CD4-positive, alpha-beta T cell treated with Interleukin-4 for 1 hour (primary cell): Measurements from ENCODE around the gene EIF5.

Experiments used
- DNase-seq, 2 donors: peaks; one replicate each; pipeline ENCODE4 v3.0.0-alpha.2; 2020 to 2022

The EIF5 gene

DNA sequence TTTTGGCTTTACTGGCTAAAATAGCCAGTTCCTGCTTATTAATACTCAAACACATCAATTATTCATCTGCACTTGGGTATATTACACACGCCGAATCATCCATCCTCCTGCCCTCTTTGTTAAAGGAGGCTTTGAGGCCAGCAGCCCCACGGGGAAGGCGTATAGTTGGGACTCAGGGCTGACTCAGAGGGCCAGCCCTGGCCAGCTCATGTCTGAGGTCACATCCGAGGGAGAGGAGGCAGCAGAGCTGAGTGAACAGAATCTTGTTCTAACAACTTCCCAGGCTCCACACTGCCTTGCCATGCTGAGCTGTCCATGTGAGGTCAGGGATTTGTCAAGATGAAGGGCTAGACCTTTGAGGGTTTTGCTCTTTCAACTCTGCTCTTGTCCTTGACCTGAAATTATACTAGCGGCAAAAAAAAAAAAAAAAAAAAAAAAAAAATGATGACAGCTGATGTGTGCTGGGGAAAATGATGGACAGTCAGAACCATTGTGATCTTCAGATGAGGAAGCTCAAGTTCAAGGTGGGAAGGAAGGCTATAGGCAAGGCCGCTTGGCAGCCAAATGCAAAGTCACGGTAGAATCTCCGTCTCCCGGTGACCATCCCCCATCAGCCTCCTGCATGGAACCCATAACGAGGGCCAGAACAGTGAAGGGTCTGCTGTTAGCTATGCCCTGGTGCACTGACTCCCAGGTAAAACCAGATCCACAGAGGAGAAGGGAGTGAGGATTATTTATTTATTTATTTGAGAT is 38.7 kb downstream of the EIF5 start:
- no peak for DNase-seq

DNA sequence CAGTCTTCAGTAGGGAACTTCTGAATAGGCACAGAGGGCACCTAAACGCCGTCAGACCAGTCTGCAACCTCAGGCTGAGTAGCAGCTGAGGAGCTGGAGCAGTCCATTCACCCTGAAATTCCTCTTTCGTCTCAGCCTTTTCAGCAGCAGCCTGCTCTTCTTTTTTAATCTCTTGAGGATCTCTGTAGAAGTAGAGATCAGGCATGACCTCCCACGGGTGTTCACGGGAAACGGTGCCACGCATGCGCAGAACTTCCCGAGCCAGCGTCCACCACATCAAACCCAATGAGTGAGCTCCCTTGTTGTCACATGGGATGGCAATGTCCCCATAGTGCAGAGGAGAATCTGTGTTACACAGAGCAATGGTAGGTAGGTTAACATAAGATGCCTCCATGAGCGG is 40.1 kb downstream of the EIF5 start:
- no peak for DNase-seq

DNA sequence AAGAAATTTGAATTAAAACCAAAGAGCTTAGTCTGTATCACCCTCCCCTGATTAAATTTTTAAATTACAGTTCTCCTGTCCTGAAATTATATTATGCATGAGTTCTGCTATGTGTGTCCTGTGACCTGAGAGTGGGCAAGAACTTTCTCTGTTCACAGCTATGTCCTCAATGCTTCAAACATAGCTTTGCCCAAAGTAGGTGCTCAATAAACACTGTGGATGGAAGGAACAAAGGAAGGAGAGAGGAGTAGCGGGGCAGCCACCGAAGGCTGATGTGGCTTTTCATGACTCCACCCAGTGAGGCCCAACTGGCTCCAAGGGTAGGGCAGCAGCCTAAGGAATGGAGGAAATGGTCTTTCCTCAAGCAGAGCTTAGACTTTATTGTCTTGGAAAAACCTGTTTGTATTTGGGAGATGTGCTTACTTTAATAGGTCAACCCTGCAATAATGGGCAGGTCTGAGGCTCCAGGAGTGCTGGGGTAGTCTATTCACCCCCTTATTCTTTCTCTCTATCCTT is 43.5 kb downstream of the EIF5 start:
- no peak for DNase-seq

DNA sequence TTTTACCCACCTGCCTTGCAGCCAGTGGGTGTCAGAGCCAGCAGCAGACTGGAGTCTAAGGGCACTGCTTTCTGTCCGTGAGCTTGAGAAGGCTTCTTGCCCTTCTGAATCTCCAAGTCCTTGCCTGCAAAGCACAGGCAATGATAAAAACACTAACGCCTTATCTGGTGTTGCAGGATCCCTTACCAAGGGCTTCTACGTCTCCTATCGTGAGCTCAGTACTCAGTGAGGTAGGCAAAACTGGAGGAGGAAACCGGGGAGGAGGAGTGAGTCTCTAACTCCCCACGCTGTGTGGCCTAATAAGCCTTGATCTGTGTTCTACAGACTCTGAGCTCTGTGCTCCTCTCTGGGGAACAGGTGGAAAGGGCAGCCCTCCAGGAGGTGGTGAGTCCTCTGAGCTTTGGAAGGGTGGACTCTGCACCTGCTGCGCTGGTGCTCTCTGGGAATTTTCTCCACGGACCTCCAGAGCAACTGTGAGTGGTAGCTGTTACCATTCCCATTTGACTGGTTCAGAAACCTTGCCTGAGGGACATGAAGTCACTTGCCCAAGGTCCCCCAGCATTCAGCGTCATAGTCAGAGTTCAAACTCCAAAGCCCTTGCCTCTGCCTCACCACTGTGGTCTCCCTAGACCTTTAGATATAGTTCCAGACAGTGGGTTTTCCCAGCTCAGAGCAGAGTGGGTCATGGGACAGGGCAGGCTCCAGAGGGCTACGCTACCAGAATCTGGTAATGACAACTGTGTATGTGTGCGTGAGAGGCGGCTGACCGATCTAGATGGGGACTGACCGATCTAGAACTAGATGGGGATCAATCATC is 44.2 kb downstream of the EIF5 start:
- no peak for DNase-seq

DNA sequence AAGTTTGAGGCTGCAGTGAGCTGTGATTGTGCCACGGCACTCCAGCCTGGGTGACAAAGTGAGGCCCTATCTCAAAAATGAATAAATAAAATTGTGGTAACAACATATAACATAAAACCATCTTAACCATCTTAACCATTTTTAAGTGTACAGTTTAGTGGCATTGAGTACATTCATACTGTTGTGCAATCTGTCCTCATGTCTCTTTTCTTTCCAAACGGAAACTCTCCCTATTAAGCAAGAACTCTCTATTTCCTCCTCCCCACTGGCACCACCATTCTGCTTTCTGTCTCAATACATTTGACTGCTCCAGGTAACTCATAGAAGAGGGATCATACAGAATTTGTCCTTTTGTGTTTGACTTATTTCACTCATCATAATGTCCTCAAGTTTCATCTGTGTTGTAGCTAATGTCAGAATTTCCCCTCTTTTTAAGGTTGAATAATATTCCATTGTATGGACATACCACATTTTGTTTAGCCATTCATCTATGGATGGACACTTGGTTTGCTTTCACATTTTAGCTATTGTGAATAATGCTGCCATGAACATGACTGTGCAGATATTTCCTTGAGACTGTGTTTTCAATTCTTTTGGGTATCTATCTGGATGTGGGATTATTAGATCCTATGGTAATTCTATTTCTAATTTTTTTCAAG is 46.8 kb downstream of the EIF5 start:
- DNase-seq = no peak

DNA sequence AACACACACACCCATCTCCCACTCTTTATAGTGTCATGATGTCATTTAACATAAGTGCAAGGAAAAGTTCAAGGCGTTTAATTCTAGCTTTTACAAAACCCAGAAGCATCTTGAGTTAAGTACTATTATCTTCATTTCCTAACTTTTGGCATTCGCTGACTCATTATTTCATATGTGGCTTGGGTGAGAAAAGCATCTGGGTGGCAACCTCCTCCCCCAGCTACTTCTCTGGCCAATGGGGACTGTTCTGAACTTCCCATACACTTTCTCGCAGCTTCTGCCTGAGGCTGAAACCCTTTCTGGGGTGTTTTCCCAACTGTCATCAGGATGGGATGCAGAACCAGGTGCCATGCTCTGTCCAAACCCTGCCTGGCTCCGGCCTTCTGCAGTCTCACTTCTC is 48.3 kb downstream of the EIF5 start:
- DNase-seq = peak in 1 of 2 donors; percentile 18

DNA sequence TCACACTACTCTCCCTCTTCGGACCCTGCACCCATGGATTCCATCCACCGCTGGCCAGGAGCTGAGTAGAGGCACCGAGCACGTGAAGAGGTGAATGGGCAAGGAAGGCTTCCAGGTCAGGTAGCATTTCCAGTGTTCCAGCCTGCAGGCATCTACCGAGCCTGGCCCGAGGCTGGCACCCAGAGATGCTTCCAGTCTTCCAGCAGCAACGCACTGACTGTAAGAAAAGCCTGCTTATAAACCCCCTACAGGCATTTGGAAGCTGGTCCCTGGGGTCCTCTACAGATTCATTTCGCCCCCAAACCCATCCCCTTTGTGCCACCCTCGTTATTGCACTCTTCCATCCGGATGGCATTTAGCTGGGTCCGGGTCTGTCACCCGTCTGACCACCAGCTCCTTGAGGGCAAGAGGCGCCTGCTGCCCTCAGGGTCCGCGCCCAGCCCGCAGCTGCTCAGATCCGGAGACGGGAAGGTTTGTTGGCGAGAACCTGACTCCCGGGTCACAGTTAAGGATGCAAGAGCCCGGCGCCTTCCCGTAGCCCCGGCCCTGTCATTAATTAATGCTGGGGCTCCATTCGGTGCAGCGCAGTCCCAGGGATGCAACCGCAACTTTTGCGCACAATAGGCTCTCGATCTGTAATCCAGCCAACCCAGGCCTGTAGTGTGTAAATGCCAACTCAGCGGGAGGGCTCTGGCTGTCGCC is 50.6 kb downstream of the EIF5 start:
- no peak for DNase-seq

DNA sequence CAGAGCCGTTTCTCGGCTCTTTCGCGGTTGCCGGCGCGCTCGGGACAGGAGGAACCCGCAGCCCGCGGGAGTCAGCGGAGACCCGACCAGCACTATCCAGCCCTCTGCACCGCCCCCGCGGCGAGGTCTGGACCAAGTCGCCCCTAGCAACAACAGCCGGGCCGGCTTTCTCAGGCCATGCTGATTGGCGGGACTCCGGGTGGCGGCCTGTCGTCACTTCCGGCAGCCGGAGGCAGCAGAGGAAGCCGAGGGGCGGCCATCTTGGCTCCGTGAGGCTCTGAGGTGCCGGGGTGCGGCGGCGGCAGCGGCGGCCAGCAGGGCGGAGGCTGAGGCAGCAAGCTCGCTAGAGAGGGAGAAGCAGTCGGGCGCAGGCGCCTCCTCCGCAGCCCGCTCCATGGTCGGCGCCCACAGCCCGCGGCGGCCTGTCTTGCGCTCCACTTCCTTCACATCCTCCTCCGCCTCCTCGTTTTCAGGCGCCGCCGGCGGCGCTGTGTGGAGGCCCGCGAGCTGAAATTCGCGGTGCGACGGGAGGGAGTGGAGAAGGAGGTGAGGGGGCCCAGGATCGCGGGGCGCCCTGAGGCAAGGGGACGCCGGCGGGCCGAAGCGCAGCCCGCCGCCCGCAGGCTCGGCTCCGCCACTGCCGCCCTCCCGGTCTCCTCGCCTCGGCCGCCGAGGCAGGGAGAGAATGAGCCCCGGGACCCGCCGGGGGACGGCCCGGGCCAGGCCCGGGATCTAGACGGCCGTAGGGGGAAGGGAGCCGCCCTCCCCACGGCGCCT is 51.3 kb downstream of the EIF5 start, which contains the start of gene MARK3:
MARK3 (plus strand) TSS at position 264 of the 777 bp plus-strand sequence. CDS start 615 bp downstream, outside the sequence.
- DNase-seq = peak; percentile 97

DNA sequence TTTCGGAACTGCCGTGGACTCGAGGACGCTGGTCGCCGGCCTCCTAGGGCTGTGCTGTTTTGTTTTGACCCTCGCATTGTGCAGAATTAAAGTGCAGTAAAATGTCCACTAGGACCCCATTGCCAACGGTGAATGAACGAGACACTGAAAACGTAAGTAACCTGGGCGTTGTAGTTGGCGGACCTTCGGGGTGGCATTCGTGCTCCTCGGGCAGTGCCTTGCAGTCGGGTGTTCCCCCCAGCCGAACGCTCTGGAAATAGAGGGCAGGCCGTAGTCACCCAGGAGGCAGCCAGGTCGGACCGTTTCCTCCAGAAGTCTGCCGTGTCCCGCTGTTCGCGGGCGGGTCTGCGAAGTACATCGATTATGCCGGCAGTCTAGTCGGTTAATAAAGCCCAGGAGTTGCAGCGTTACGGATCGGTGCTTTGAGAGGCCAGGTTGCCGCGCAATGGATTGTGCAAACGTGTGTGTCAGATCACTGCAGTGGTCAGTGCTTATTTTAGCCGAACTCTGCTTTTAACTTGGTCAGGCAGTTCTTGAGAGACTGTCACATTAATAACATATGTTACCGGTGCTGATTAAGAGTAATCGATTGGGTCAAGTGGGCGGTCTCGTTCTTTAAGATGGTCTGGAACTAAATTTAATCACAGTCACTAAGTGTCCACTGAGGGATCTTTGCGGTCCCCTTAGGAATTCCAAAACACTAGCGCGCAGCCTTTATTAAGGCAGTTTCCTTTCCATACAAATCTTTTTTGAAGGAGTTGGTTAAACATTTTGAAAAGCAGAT is 52.1 kb downstream of the EIF5 start:
- DNase-seq = peak; percentile 18 to 35

DNA sequence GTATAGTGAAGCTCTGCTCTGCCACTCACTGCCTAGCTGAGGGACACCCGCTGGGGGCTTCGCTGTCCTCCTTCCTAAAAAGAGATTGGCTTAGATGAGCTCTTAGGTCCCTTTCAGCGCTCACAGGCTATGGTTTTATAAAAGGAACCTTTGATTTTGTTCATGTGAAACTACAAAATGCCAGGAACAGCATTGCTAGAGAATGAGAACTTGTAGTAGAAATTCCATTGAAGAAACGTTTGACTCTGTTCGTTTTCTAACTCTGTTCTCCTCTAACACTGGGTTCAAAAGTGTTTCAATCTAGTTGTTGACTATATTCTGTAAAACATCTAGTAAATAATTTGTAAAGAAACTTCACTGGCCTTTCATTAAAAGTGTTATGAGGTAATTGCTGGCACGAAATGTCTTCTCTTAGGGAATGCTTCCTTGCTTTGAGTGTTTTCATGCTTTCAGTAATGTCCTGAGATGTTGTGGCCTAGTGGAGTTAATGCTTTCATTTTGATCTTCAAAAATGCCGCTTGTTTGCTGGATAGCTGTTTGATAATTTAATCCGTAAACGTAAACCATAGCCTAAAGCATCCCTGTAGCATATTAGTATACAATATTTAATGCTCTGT is 52.8 kb downstream of the EIF5 start:
- no peak for DNase-seq

DNA sequence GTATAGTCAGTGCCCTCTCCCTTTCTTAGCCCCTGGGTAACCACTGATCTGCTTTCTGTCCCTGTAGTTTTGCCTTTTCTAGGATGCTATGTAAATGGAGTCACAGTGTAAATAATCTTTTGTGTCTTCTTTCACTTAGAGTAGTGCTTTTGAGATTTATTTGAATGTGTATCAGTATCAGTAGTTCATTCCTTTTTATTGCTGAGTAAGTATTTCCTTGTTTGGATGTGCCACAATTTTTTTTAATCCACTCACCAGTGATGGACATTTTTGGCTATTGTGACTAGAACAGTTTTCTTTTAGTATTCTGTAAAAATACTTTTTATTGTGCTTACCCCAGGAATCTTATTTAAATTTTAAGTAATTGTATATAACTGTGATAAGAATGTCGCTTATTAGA is 54.6 kb downstream of the EIF5 start:
- no peak for DNase-seq

DNA sequence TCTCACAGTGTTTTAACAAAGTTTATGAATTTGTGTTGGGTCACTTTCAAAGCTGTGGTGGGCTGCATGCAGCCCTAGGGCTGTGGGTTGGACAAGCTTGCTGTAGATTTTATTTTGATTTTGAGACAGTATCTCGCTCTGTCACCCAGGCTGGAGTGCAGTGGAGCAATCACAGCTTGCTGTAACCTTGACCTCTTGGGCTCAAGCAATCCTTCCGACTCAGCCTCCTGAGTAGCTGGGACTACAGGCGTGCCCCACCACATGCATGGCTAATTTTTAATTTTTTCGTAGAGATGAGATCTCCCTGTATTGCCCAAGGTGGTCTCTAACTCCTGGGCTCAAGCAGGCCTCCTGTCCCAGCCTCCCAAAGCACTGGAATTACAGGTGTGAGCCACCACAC is 56.6 kb downstream of the EIF5 start:
- no peak for DNase-seq

DNA sequence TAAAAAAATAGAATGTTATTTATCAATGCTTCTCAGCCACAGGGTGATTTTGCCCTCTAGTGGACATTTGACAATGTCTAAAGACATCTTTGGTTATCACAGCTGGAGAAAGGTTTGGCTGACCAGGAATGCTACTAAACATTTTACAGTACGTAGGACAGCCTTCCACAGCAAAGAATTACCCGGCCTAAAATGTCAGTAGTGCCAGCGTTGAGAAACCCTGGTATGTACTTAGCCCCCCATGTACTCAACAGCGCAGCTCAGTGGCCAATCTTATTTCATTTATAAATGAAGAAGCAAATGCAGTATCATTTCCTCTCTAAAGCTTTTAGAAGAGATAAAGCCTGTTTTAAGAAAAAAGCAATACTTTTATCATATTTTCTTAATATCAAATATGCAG is 57.0 kb downstream of the EIF5 start:
- peak; percentile 51 to 63 for DNase-seq

DNA sequence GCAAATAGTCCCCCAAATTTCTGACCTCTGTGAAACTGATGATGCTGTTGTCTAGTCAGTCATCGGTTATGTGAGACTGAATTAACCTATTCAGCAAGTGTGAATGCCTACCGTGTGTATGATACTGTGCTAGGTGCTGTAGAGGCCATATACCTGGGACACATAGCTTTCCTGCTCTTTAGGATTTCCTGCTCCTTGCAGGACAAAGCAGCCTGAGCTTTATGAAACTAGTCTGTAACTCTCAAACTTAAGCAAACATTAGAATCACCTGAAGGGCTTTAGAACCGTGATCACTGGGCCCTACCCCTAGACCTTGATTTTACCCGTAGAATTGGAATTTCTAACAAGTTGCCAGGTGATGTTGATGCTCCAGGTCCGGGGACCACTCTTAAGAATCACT is 58.1 kb downstream of the EIF5 start:
- no peak for DNase-seq

DNA sequence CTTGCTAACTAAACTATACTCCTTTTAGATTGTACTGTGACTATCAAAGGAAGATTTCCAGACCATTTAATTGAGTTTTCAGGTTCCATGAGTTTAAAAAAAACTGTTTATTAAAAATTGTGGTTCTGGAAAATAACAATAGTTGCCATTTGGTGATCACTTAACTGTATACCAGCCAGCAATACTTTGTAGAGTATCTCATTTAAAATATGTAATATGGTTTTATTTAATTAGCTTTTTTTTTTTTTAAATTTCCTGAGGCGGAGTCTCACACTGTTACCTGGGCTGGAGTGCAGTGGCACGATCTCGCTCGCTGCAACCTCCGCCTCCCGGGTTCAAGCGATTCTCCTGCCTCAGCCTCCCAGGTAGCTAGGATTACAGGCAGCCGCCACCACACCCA is 58.5 kb downstream of the EIF5 start:
- DNase-seq = no peak

DNA sequence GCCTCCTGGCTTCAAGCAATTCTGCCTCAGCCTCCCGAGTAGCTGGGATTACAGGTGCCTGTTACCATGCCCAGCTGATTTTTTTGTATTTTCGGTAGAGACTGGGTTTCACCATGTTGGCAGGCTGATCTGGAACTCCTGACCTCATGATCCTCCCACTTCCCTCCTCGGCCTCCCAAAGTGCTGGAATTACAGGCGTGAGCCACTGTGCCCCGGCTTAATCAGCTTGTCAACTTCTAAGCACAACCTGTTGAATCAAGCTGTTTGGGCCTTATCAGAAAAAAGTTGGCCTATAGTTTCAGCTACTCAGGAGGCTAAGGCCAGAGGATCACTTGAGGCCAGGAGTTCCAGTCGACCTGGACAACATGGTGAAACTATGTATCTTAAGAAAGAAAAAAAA is 59.0 kb downstream of the EIF5 start:
- DNase-seq = no peak

DNA sequence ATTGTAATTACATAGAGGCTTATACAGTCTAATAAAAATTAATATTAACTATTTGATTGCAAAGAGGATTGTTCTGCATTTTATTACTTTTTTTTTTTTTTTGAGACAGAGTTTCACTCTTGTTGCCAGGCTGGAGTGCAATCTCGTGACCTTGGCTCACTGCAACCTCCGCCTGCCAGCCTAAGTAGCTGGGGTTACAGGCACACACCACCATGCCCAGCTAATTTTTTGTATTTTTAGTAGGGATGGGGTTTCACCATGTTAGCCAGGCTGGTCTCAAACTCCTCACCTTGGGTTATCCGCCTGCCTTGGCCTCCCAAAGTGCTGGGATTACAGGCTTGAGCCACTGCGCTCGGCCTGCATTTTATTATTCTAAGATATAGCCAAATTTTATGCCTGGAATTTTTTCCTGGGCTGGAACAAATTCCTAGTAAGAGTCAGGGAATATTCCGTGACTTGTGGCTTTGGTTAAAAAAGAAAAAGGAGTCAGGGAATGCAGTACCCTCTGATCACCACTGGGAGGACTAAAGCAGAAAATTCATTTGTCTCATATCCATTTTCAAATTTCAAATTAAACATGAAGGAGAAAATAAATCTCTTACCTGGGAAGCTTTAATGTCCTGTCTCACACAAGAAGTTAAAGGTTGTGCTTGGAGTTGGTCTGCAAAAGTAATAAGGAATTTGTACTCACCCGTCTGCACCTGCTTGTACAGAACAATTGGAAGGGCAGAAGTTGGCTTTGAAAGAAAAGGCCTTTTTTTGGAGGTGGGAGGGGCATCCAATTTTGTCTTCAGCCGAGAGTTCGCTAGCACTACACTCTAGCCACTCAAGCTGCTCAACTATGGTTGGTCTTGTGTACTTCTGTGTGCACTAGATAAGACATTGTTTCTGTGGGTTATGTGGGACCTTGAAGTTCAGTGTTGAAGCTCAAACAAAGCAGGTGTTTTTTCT is 59.9 kb downstream of the EIF5 start:
- DNase-seq = peak in 1 of 2 donors; percentile 44
